Measurements from ENCODE around the gene PLA2G3. TPM values are rescaled to one million over a fixed set of nuclear protein-coding genes. Genes with fewer than 3 reads are reported as not detected.
A peak's percentile ranks its signal among the peaks of the same experiment; 100 is the strongest.

The PLA2G3 gene
- total RNA-seq, 1 experiment from 2014 or later: 21.5 TPM

GRCh38 chr22:31141551-31141950 lies 1.2 kb upstream of the PLA2G3 start:
- no TSS peak for BruUV-seq (replicated peaks)
- peak overlapping the region; percentile 81 for H3K27ac ChIP-seq (ENCODE audit: low read depth, low read length, poor library complexity, severe bottlenecking)
- H3K9me3 ChIP-seq (ENCODE audit: low read depth, low read length, poor library complexity, severe bottlenecking): peaks cover 3% of the 10 kb centered on the region
- no peaks in the 10 kb centered on the region for H3K27me3 ChIP-seq (replicated peaks; ENCODE audit: insufficient read depth, low read depth, low read length, poor library complexity)
- peaks cover 25% of the 10 kb centered on the region for H3K4me1 ChIP-seq (ENCODE audit: insufficient read depth, low read length, poor library complexity, severe bottlenecking)
- POLR2A ChIA-PET (ENCODE audit: low non-redundant PET): interaction anchor here (0.6 kb wide), 1 partner anchor 324 kb away, joined by 3 read pairs; no protein-coding TSS in a partner anchor
- TF ChIP-seq CTCF (conservative IDR thresholded peaks at IDR 0.05; ENCODE audit: low read depth, low read length) (no peak), EZH2 (IDR thresholded peaks at IDR 0.05; ENCODE audit: borderline replicate concordance, low read depth, low read length, poor library complexity, severe bottlenecking) (no peak)
- H3K36me3 ChIP-seq (ENCODE audit: insufficient read depth, low read length, poor library complexity, severe bottlenecking): peaks cover 18% of the 10 kb centered on the region
- CTCF ChIA-PET: no interaction called here
- H3K4me3 ChIP-seq (ENCODE audit: low read depth, low read length, poor library complexity, severe bottlenecking): no peak overlapping the region
- no peak for DNase-seq (ENCODE audit: low spot score)
- intact Hi-C loops (cut with micrococcal nuclease; ENCODE audit: unreplicated experiment): no loop called here

GRCh38 chr22:31140746-31141145 lies 438 bp upstream of the PLA2G3 start:
- no TSS peak for BruUV-seq (replicated peaks)
- intact Hi-C loops (cut with micrococcal nuclease; ENCODE audit: unreplicated experiment): no loop called here
- TF ChIP-seq CTCF (conservative IDR thresholded peaks at IDR 0.05; ENCODE audit: low read depth, low read length) (no peak), EZH2 (IDR thresholded peaks at IDR 0.05; ENCODE audit: borderline replicate concordance, low read depth, low read length, poor library complexity, severe bottlenecking) (no peak)
- DNase-seq (ENCODE audit: low spot score): no peak
- ChIA-PET CTCF (interaction anchor here (0.9 kb wide), 1 partner anchor 33 kb away, joined by 3 read pairs; the partner anchor contains the start of gene SELENOM), POLR2A (ENCODE audit: low non-redundant PET) (no interaction called here)
- Histone ChIP-seq H3K4me3 (ENCODE audit: low read depth, low read length, poor library complexity, severe bottlenecking) (peak overlapping the region; percentile 82), H3K27me3 (replicated peaks; ENCODE audit: insufficient read depth, low read depth, low read length, poor library complexity) (no peaks in the 10 kb centered on the region), H3K27ac (ENCODE audit: low read depth, low read length, poor library complexity, severe bottlenecking) (peak overlapping the region; percentile 81), H3K9me3 (ENCODE audit: low read depth, low read length, poor library complexity, severe bottlenecking) (peaks cover 3% of the 10 kb centered on the region), H3K36me3 (ENCODE audit: insufficient read depth, low read length, poor library complexity, severe bottlenecking) (peaks cover 26% of the 10 kb centered on the region), H3K4me1 (ENCODE audit: insufficient read depth, low read length, poor library complexity, severe bottlenecking) (peaks cover 25% of the 10 kb centered on the region)

- POLR2A ChIA-PET (ENCODE audit: low non-redundant PET): no interaction called here
- TF ChIP-seq CTCF (conservative IDR thresholded peaks at IDR 0.05; ENCODE audit: low read depth, low read length) (no peak), EZH2 (IDR thresholded peaks at IDR 0.05; ENCODE audit: borderline replicate concordance, low read depth, low read length, poor library complexity, severe bottlenecking) (no peak)
- BruUV-seq (replicated peaks): TSS peak; percentile 40
- Histone ChIP-seq H3K4me3 (ENCODE audit: low read depth, low read length, poor library complexity, severe bottlenecking) (peak overlapping the region; percentile 82), H3K27ac (ENCODE audit: low read depth, low read length, poor library complexity, severe bottlenecking) (peak overlapping the region; percentile 68), H3K36me3 (ENCODE audit: insufficient read depth, low read length, poor library complexity, severe bottlenecking) (peaks cover 41% of the 10 kb centered on the region), H3K4me1 (ENCODE audit: insufficient read depth, low read length, poor library complexity, severe bottlenecking) (peaks cover 25% of the 10 kb centered on the region), H3K9me3 (ENCODE audit: low read depth, low read length, poor library complexity, severe bottlenecking) (no peaks in the 10 kb centered on the region), H3K27me3 (replicated peaks; ENCODE audit: insufficient read depth, low read depth, low read length, poor library complexity) (no peaks in the 10 kb centered on the region)
- CTCF ChIA-PET: no interaction called here
- intact Hi-C loops (cut with micrococcal nuclease; ENCODE audit: unreplicated experiment): no loop called here
- DNase-seq (ENCODE audit: low spot score): no peak
Observed at GRCh38 chr22:31139066-31139465, 1.2 kb downstream of the PLA2G3 start.
